IMR-90 (cell line): ENCODE measurements around the gene CTNNA1. TPM values are rescaled to one million over a fixed set of nuclear protein-coding genes. Genes with fewer than 3 reads are reported as not detected.

Experiments
- ATAC-seq: fragments of 200-7000 bp; cut with Tn5 transposase; 2 replicates; pipeline ENCODE4 v1.9.1; 2020; ENCODE audit warnings: low read depth, mild to moderate bottlenecking, moderate library complexity
- BruUV-seq: library from RNA; stranded (reverse); fragments of 400-500 nt; replicated peaks from 2 replicates; lab custom pipeline; 2021; lab: Mats Ljungman, UMichigan
- CTCF ChIA-PET: fragments of 300-600 bp; formaldehyde crosslinking; extraction: SDS; loops from one replicate; lab custom pipeline; 2021; ENCODE audit warnings: antibody characterized with exemption; lab: Yijun Ruan, JAX
- POLR2A ChIA-PET: fragments of 300-600 bp; sonication (Branson Sonifier 250); formaldehyde crosslinking; loops from one replicate; lab custom pipeline; 2022; ENCODE audit warnings: antibody characterized with exemption; ENCODE audit not compliant: unreplicated experiment; lab: Charles Lee
- DNase-seq: peaks from one replicate; pipeline ENCODE4 v3.0.0; 2013
- H2AFZ ChIP-seq: replicated peaks from 2 replicates; pipeline ENCODE3; 2013; ENCODE audit warnings: low read length, mild to moderate bottlenecking; ENCODE audit not compliant: poor library complexity
- H2AK5ac ChIP-seq: 2 replicates; pipeline ENCODE4 v1.6.1; 2013; ENCODE audit warnings: low read depth, low read length, inconsistent platforms
- H2AK9ac ChIP-seq: replicated peaks from 2 replicates; pipeline ENCODE3; 2013; ENCODE audit warnings: mild to moderate bottlenecking, low read depth, low read length, moderate library complexity; ENCODE audit not compliant: poor library complexity
- H2BK120ac ChIP-seq: 2 replicates; pipeline ENCODE4 v1.6.1; 2013; ENCODE audit warnings: low read depth, low read length, inconsistent platforms
- H2BK15ac ChIP-seq: 3 replicates; pipeline ENCODE4 v1.6.1; 2013; ENCODE audit warnings: low read depth, low read length, inconsistent platforms
- H2BK20ac ChIP-seq: 2 replicates; pipeline ENCODE4 v1.6.1; 2013; ENCODE audit warnings: low read depth, mild to moderate bottlenecking, inconsistent platforms, low read length, moderate library complexity
- H2BK5ac ChIP-seq: 2 replicates; pipeline ENCODE4 v1.6.1; 2013; ENCODE audit warnings: mild to moderate bottlenecking, low read depth, low read length, inconsistent platforms; ENCODE audit not compliant: poor library complexity, severe bottlenecking
- H3K14ac ChIP-seq: replicated peaks from 2 replicates; pipeline ENCODE4 v1.6.1; 2013; ENCODE audit warnings: low read depth, low read length, inconsistent platforms
- H3K18ac ChIP-seq: 2 replicates; pipeline ENCODE4 v1.6.1; 2013; ENCODE audit warnings: low read depth, low read length, control low read depth
- H3K23ac ChIP-seq: 2 replicates; pipeline ENCODE4 v1.6.1; 2013; ENCODE audit warnings: low read depth, low read length, inconsistent platforms
- H3K27ac ChIP-seq: 2 replicates; pipeline ENCODE4 v1.5.1; 2013; ENCODE audit warnings: mild to moderate bottlenecking, control low read depth, low read length; ENCODE audit not compliant: insufficient read depth
- H3K27me3 ChIP-seq: 2 replicates; pipeline ENCODE4 v1.6.1; 2013; ENCODE audit warnings: low read length; ENCODE audit not compliant: control insufficient read depth, insufficient read depth
- H3K36me3 ChIP-seq: 2 replicates; pipeline ENCODE4 v1.6.1; 2013; ENCODE audit warnings: low read length, mixed read lengths; ENCODE audit not compliant: control insufficient read depth, insufficient read depth
- H3K4ac ChIP-seq: 2 replicates; pipeline ENCODE4 v1.6.1; 2013; ENCODE audit warnings: low read depth, low read length, inconsistent platforms
- H3K4me1 ChIP-seq: 2 replicates; pipeline ENCODE4 v1.6.1; 2013; ENCODE audit warnings: low read length, mixed read lengths; ENCODE audit not compliant: control insufficient read depth, insufficient read depth
- H3K4me2 ChIP-seq: 2 replicates; pipeline ENCODE4 v1.6.1; 2013; ENCODE audit warnings: low read depth, mild to moderate bottlenecking, control low read depth, low read length, moderate library complexity
- H3K4me3 ChIP-seq: 2 replicates; pipeline ENCODE4 v1.5.1; 2013; ENCODE audit warnings: low read depth, mild to moderate bottlenecking, control low read depth, low read length, moderate library complexity; ENCODE audit not compliant: insufficient read depth
- H3K56ac ChIP-seq: 2 replicates; pipeline ENCODE4 v1.6.1; 2013; ENCODE audit warnings: low read length, inconsistent platforms; ENCODE audit not compliant: insufficient read depth; ENCODE audit errors: extremely low read depth
- H3K79me1 ChIP-seq, 2 experiments: 2 replicates each; pipeline ENCODE4 v1.6.1; 2013; ENCODE audit warnings: low read length in 2 of 2, inconsistent platforms in 1 of 2, low read depth in 1 of 2
- H3K9ac ChIP-seq: 2 replicates; pipeline ENCODE4 v1.6.1; 2013; ENCODE audit warnings: low read depth, low read length, control low read depth
- H3K9me1 ChIP-seq: 2 replicates; pipeline ENCODE4 v1.6.1; 2013; ENCODE audit warnings: low read length, inconsistent platforms; ENCODE audit not compliant: insufficient read depth
- H3K9me3 ChIP-seq: 2 replicates; pipeline ENCODE4 v1.6.1; 2013; ENCODE audit warnings: low read length; ENCODE audit not compliant: control insufficient read depth, insufficient read depth
- H4K20me1 ChIP-seq: 2 replicates; pipeline ENCODE4 v1.6.1; 2013; ENCODE audit warnings: low read length, inconsistent platforms; ENCODE audit not compliant: insufficient read depth
- H4K5ac ChIP-seq: 2 replicates; pipeline ENCODE4 v1.6.1; 2013; ENCODE audit warnings: mild to moderate bottlenecking, low read depth, low read length, control low read depth
- H4K8ac ChIP-seq, 2 experiments: 2 replicates each; pipeline ENCODE4 v1.6.1; 2013; ENCODE audit warnings: low read depth in 2 of 2, low read length in 2 of 2, control low read depth in 1 of 2, inconsistent platforms in 1 of 2
- H4K91ac ChIP-seq: 2 replicates; pipeline ENCODE4 v1.6.1; 2013; ENCODE audit warnings: low read depth, low read length, inconsistent platforms; ENCODE audit not compliant: insufficient read depth
- BHLHE40 ChIP-seq: fragments of 150-350 bp; IDR thresholded peaks from 2 replicates; pipeline ENCODE4 v1.6.1; 2016; ENCODE audit warnings: mild to moderate bottlenecking, low read depth, low read length
- CHD1 ChIP-seq: IDR thresholded peaks from 2 replicates; pipeline ENCODE4 v1.6.1; 2012; ENCODE audit warnings: low read depth, low read length, improper control_type of control experiment
- FOS ChIP-seq: fragments of 150-350 bp; IDR thresholded peaks from 2 replicates; pipeline ENCODE4 v1.6.1; 2016; ENCODE audit warnings: low read depth, low read length
- MAFK ChIP-seq: IDR thresholded peaks from 2 replicates; pipeline ENCODE4 v1.6.1; 2012; ENCODE audit warnings: low read depth, low read length, improper control_type of control experiment
- MAZ ChIP-seq: IDR thresholded peaks from 2 replicates; pipeline ENCODE4 v1.6.1; 2012; ENCODE audit warnings: low read depth, mild to moderate bottlenecking, low read length, improper control_type of control experiment, moderate library complexity, borderline replicate concordance
- MXI1 ChIP-seq: IDR thresholded peaks from 2 replicates; pipeline ENCODE4 v1.6.1; 2012; ENCODE audit warnings: low read depth, mild to moderate bottlenecking, low read length, moderate library complexity, borderline replicate concordance
- RAD21 ChIP-seq: IDR thresholded peaks from 2 replicates; pipeline ENCODE4 v1.6.1; 2012; ENCODE audit warnings: low read length, improper control_type of control experiment
- RFX5 ChIP-seq: IDR thresholded peaks from 2 replicates; pipeline ENCODE4 v1.8.0; 2012; ENCODE audit warnings: low read depth, mild to moderate bottlenecking, low read length, moderate library complexity
- WGBS, 2 experiments: methylation state at CpG; one replicate each; pipeline versions ENCODE4 v1.1.5 to v1.1.7; 2013; ENCODE audit warnings: missing lambda C conversion rate in 2 of 2; ENCODE audit not compliant: insufficient read length in 1 of 2; ENCODE audit errors: extremely low coverage in 2 of 2; 5-methylcytosine and 5-hydroxymethylcytosine counted together
- dilution Hi-C: fragments of 300-500 bp; cut with HindIII; formaldehyde crosslinking; loops from one replicate; pipeline ENCODE4 v1.14.3; 2018; ENCODE audit warnings: low sequenced_read_pairs; ENCODE audit not compliant: unreplicated experiment
- in situ Hi-C: fragments of 300-500 bp; cut with MboI; formaldehyde crosslinking; loops from 3 replicates; pipeline ENCODE4 v1.14.3; 2019; ENCODE audit warnings: low sequenced_read_pairs, inconsistent platforms, mixed read lengths
- intact Hi-C: fragments of 100-400 bp; cut with micrococcal nuclease; formaldehyde crosslinking; loops from 2 replicates; pipeline ENCODE4 v1.10.0; 2022
- polyA plus RNA-seq, 3 experiments: library from polyadenylated mRNA; depleted of rRNA; stranded (reverse); fragments of >200 nt; gene quantifications; 2 replicates each; pipeline ENCODE4 v1.2.3, GENCODE V29; 2012; ENCODE audit warnings: low replicate concordance in 1 of 3
- total RNA-seq: library from RNA; depleted of rRNA; stranded (reverse); fragments of >200 nt; gene quantifications from 2 replicates; pipeline ENCODE4 v1.2.3, GENCODE V29; 2012
- TF ChIP-seq, protein P1 (sequence below): fragments of 150-350 bp; IDR thresholded peaks from 2 replicates; pipeline ENCODE4 v1.6.1; 2017; ENCODE audit warnings: mild to moderate bottlenecking, antibody characterized with exemption, low read length, low read depth
- TF ChIP-seq, protein P2 (sequence below): fragments of 150-350 bp; IDR thresholded peaks from 2 replicates; pipeline ENCODE4 v1.6.1; 2016; ENCODE audit warnings: low read depth, mild to moderate bottlenecking, low read length, moderate library complexity, borderline replicate concordance
- TF ChIP-seq, protein P3 (sequence below): conservative IDR thresholded peaks from 2 replicates; pipeline ENCODE4 v1.5.1; 2012; ENCODE audit warnings: mild to moderate bottlenecking, low read depth, low read length, improper control_type of control experiment

The CTNNA1 gene
- total and polyA plus RNA-seq, 2 of the 4 experiments (the other 2 are of a cell fraction): 220 to 471 TPM

DNA sequence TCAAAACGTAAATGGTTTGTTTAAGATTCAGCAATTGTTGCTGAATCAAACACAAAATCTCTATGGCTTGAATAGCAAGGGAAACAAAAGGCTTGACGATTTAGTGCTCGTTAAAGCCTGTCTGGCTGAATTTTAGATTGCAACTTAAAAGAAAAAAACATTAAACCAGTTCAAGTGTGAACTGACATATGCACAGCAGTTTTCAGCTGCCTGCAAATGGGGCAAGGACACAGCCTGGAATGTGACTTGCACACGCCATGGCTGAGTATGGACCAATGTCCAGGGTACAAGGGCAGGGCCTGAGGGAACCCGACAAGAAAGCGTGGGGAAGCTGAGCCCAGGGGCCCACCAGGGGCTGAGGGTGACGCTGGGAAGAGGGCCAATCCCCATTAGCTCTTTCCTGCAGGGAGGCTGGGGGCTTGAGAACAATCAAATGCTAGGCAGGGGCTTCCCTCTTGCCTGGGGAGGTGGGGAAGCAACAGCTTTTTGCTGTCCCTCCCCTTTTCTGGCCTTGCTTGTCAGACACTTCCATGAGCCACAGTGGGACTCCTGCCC, 211.5 kb downstream of the CTNNA1 start:
- DNase-seq (no peak), ATAC-seq (no peak)
- H2BK120ac ChIP-seq: no peak overlapping the region
- H4K5ac ChIP-seq: no peak overlapping the region
- dilution Hi-C loops: no loop called here
- H4K20me1 ChIP-seq: no peaks in the 10 kb centered on the region
- H3K23ac ChIP-seq: no peak overlapping the region
- no peak overlapping the region for H2AFZ ChIP-seq
- H4K91ac ChIP-seq: no peak overlapping the region
- intact Hi-C loops: no loop called here
- no peak overlapping the region for H3K56ac ChIP-seq
- H3K79me1 ChIP-seq: no peaks in the 10 kb centered on the region
- H3K27me3 ChIP-seq: no peaks in the 10 kb centered on the region
- peaks cover 21% of the 10 kb centered on the region for H3K4me1 ChIP-seq
- H2BK20ac ChIP-seq: no peak overlapping the region
- no peak for TF ChIP-seq BHLHE40
- TF ChIP-seq MXI1: no peak
- TF ChIP-seq RAD21: no peak
- TF ChIP-seq, protein P1, sequence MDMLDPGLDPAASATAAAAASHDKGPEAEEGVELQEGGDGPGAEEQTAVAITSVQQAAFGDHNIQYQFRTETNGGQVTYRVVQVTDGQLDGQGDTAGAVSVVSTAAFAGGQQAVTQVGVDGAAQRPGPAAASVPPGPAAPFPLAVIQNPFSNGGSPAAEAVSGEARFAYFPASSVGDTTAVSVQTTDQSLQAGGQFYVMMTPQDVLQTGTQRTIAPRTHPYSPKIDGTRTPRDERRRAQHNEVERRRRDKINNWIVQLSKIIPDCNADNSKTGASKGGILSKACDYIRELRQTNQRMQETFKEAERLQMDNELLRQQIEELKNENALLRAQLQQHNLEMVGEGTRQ: no peak
- TF ChIP-seq, protein P2, sequence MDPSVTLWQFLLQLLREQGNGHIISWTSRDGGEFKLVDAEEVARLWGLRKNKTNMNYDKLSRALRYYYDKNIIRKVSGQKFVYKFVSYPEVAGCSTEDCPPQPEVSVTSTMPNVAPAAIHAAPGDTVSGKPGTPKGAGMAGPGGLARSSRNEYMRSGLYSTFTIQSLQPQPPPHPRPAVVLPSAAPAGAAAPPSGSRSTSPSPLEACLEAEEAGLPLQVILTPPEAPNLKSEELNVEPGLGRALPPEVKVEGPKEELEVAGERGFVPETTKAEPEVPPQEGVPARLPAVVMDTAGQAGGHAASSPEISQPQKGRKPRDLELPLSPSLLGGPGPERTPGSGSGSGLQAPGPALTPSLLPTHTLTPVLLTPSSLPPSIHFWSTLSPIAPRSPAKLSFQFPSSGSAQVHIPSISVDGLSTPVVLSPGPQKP: no peak
- TF ChIP-seq CHD1: no peak
- no peak for TF ChIP-seq MAFK
- no peak for TF ChIP-seq MAZ
- TF ChIP-seq FOS: no peak
- no peak for TF ChIP-seq RFX5
- TF ChIP-seq, protein P3, sequence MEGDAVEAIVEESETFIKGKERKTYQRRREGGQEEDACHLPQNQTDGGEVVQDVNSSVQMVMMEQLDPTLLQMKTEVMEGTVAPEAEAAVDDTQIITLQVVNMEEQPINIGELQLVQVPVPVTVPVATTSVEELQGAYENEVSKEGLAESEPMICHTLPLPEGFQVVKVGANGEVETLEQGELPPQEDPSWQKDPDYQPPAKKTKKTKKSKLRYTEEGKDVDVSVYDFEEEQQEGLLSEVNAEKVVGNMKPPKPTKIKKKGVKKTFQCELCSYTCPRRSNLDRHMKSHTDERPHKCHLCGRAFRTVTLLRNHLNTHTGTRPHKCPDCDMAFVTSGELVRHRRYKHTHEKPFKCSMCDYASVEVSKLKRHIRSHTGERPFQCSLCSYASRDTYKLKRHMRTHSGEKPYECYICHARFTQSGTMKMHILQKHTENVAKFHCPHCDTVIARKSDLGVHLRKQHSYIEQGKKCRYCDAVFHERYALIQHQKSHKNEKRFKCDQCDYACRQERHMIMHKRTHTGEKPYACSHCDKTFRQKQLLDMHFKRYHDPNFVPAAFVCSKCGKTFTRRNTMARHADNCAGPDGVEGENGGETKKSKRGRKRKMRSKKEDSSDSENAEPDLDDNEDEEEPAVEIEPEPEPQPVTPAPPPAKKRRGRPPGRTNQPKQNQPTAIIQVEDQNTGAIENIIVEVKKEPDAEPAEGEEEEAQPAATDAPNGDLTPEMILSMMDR: no peak
- H3K14ac ChIP-seq: no peak overlapping the region
- CTCF ChIA-PET: no interaction called here
- no peak overlapping the region for H4K8ac ChIP-seq
- no peak overlapping the region for H3K4me3 ChIP-seq
- H3K4ac ChIP-seq: no peak overlapping the region
- no peak overlapping the region for H3K4me2 ChIP-seq
- H3K9ac ChIP-seq: no peak overlapping the region
- H3K27ac ChIP-seq: no peak overlapping the region
- BruUV-seq: no TSS peak
- H2BK15ac ChIP-seq: no peak overlapping the region
- H2AK9ac ChIP-seq: no peak overlapping the region
- 88% methylated on average over 1 of the region's 7 CpGs; no CpG with 5 or more reads in 1 of the 2 experiments for WGBS, 2 experiments
- no peaks in the 10 kb centered on the region for H3K36me3 ChIP-seq
- H3K9me3 ChIP-seq: no peaks in the 10 kb centered on the region
- H3K18ac ChIP-seq: no peak overlapping the region; the same call in 1 of the 2 replicates
- in situ Hi-C loops: no loop called here
- H2BK5ac ChIP-seq: no peak overlapping the region
- H2AK5ac ChIP-seq: no peak overlapping the region
- H3K9me1 ChIP-seq: 0 out of 2 replicates have a peak, but pooled peaks cover 4% of the 10 kb centered on the region
- POLR2A ChIA-PET: no interaction called here
